HG03095 (cell line): ENCODE results near the gene AADAT.
"Not testable (repeated sequence)": the region's sequence is repeated elsewhere in the genome, so short reads cannot be mapped to it uniquely, and the experiment has no call there.

Source experiments
- ATAC-seq: cut with Tn5 transposase; IDR thresholded peaks from one replicate; pipeline ENCODE4 v1.9.1; 2021; ENCODE audit warnings: moderate library complexity; ENCODE audit not compliant: unreplicated experiment

AADAT gene

GRCh38 chr4:170089668-170090351 lies at the start of gene AADAT:
Gene AADAT, minus strand, starts transcription at chr4:170089956. Its CDS starts 266 bp downstream, at chr4:170089690.
- ATAC-seq: peak; percentile 64

GRCh38 chr4:170138580-170139194 lies 48.9 kb upstream of the AADAT start:
- ATAC-seq: peak; percentile 96

GRCh38 chr4:170137927-170138326 lies 48.2 kb upstream of the AADAT start:
- no peak for ATAC-seq

GRCh38 chr4:170137466-170137865 lies 47.7 kb upstream of the AADAT start:
- no peak for ATAC-seq

GRCh38 chr4:170134821-170135220 lies 45.1 kb upstream of the AADAT start:
- ATAC-seq: no peak

GRCh38 chr4:170128219-170128804 lies 38.6 kb upstream of the AADAT start:
- no peak for ATAC-seq

- ATAC-seq: no peak
Observed at GRCh38 chr4:170127758-170128157, 38.0 kb upstream of the AADAT start.

- no peak for ATAC-seq
Observed at GRCh38 chr4:170124406-170124805, 34.6 kb upstream of the AADAT start.

GRCh38 chr4:170122252-170122651 lies 32.5 kb upstream of the AADAT start:
- no peak for ATAC-seq

GRCh38 chr4:170114636-170115035 lies 24.9 kb upstream of the AADAT start:
- ATAC-seq: no peak

- ATAC-seq: not testable (repeated sequence)
Observed at GRCh38 chr4:170114183-170114582, 24.4 kb upstream of the AADAT start.

GRCh38 chr4:170111546-170111945 lies 21.8 kb upstream of the AADAT start:
- no peak for ATAC-seq

GRCh38 chr4:170111085-170111484 lies 21.3 kb upstream of the AADAT start:
- no peak for ATAC-seq

GRCh38 chr4:170110285-170110672 lies 20.5 kb upstream of the AADAT start:
- ATAC-seq: no peak

- ATAC-seq: no peak
Observed at GRCh38 chr4:170109586-170110284, 20.0 kb upstream of the AADAT start.

- ATAC-seq: no peak
Observed at GRCh38 chr4:170106900-170107299, 17.1 kb upstream of the AADAT start.

GRCh38 chr4:170102426-170102825 lies 12.7 kb upstream of the AADAT start:
- ATAC-seq: no peak

GRCh38 chr4:170098171-170098570 lies 8.4 kb upstream of the AADAT start:
- not testable (repeated sequence) for ATAC-seq

GRCh38 chr4:170097681-170098080 lies 7.9 kb upstream of the AADAT start:
- ATAC-seq: no peak

GRCh38 chr4:170093973-170094535 lies 4.3 kb upstream of the AADAT start:
- no peak for ATAC-seq

- ATAC-seq: no peak
Observed at GRCh38 chr4:170091069-170091696, 1.4 kb upstream of the AADAT start.
